ENCODE measurements around the gene PDIA6. TPM values are rescaled to one million over a fixed set of nuclear protein-coding genes. Genes with fewer than 3 reads are reported as not detected.

Gene PDIA6
- total RNA-seq, 4 donors from 2014 or later: 63.7 to 91.1 (median 77.9) TPM

GRCh38 chr2:10826625-10827024, 14.0 kb upstream of the PDIA6 start:
- no peak overlapping the region for H3K4me3 ChIP-seq
- no peak for TF ChIP-seq POLR2A (IDR thresholded peaks at IDR 0.05)
- TF ChIP-seq, protein P1, sequence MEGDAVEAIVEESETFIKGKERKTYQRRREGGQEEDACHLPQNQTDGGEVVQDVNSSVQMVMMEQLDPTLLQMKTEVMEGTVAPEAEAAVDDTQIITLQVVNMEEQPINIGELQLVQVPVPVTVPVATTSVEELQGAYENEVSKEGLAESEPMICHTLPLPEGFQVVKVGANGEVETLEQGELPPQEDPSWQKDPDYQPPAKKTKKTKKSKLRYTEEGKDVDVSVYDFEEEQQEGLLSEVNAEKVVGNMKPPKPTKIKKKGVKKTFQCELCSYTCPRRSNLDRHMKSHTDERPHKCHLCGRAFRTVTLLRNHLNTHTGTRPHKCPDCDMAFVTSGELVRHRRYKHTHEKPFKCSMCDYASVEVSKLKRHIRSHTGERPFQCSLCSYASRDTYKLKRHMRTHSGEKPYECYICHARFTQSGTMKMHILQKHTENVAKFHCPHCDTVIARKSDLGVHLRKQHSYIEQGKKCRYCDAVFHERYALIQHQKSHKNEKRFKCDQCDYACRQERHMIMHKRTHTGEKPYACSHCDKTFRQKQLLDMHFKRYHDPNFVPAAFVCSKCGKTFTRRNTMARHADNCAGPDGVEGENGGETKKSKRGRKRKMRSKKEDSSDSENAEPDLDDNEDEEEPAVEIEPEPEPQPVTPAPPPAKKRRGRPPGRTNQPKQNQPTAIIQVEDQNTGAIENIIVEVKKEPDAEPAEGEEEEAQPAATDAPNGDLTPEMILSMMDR (IDR thresholded peaks at IDR 0.05): no peak
- no peak overlapping the region for H3K27ac ChIP-seq
- no peak for DNase-seq
- H3K9me3 ChIP-seq: no peaks in the 10 kb centered on the region
- no peaks in the 10 kb centered on the region for H3K27me3 ChIP-seq
- no peaks in the 10 kb centered on the region for H3K36me3 ChIP-seq
- peaks cover 0 to 10% (median 0%) of the 10 kb centered on the region in 4 donors for H3K4me1 ChIP-seq

DNA sequence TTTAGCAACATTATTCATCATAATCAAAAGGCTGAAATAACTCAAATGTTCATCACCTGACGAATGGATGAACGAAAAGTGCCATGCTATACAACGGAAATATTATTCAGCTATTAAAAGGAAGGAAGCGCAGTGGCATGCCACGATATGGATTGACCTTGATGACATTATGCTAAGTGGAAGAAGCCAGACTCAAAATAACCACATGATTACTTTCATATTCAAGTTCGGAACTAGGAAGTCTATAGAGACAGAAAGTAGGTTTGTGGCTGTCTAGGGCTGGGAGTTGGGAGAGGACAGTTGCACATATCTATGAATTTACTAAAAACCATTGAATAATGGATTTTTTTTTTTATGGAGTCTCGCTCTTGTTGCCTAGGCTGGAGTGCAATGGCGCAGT, 13.4 kb upstream of the PDIA6 start:
- no peaks in the 10 kb centered on the region for H3K9me3 ChIP-seq
- TF ChIP-seq POLR2A (IDR thresholded peaks at IDR 0.05): no peak
- TF ChIP-seq, protein P1 (IDR thresholded peaks at IDR 0.05): no peak
- no peak overlapping the region for H3K4me3 ChIP-seq
- H3K4me1 ChIP-seq: peaks cover 0 to 10% (median 0%) of the 10 kb centered on the region in 4 donors
- H3K27me3 ChIP-seq: no peaks in the 10 kb centered on the region
- no peak overlapping the region for H3K27ac ChIP-seq
- no peak for DNase-seq
- H3K36me3 ChIP-seq: no peaks in the 10 kb centered on the region

DNA sequence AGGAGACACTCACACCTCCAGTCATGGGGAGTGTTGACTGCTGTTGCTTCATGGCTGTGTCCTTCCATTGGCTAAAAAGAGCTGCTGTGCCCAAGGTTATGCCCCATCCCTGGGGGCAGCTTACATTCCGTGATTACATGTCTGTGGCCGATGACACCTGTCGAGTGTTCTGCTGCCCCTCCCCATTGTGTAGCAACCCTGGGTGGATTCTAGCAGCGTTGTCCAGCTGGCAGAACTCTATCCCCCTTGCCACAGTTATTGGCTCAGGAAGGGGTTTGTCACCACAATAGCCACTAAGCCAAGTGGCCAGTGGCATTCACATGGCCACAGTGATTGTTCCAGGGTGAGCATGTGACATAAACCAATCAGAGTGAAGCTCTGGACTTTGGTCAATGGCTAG, 11.6 kb upstream of the PDIA6 start:
- H3K27ac ChIP-seq: no peak overlapping the region
- no peak for DNase-seq

DNA sequence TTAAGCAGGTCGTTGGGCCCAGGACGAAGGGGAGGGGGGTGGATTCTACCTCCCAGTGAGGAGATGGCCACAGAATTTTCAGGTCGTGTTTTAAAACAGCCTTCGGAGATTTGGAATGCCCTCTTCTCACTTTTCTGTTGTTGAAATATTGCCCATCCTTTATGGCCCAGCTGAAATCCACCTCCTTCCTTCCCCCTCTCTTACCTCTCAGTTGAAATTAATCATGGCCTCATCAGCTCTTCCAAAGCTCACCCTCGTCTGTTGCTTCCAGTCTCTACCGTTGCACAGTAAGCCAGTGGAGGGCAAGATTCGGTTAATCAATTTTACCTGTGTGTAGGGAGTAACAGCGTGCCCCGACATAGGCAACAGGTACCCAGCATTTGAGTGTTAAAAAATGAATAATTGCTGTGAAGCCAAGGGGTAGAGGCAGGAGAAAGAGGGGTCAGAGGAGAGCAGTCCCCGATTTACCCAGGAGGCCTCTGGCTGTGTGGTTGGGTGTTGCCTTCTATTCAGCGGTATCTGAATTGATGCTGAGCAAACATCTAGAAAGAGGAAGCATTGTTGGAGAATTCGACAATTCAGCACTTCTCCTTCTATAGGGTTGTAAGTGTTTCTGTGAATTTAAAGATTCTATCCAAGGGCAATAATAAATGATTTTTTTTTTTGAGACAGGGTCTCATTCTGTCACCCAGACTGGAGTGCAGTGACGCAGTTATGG, 8.6 kb upstream of the PDIA6 start:
- DNase-seq: peak in 1 of 3 donors; percentile 14
- H3K27me3 ChIP-seq: no peaks in the 10 kb centered on the region
- H3K4me3 ChIP-seq: no peak overlapping the region
- no peaks in the 10 kb centered on the region for H3K9me3 ChIP-seq
- TF ChIP-seq POLR2A (IDR thresholded peaks at IDR 0.05): no peak
- TF ChIP-seq, protein P1 (IDR thresholded peaks at IDR 0.05): no peak
- H3K36me3 ChIP-seq: no peaks in the 10 kb centered on the region
- no peaks in the 10 kb centered on the region for H3K4me1 ChIP-seq
- no peak overlapping the region for H3K27ac ChIP-seq

More for the DNA sequence above, 11.6 kb upstream of the PDIA6 start:
- no peak for TF ChIP-seq POLR2A (IDR thresholded peaks at IDR 0.05)
- TF ChIP-seq, protein P1 (IDR thresholded peaks at IDR 0.05): no peak
- no peaks in the 10 kb centered on the region for H3K4me1 ChIP-seq
- H3K27me3 ChIP-seq: no peaks in the 10 kb centered on the region
- H3K9me3 ChIP-seq: no peaks in the 10 kb centered on the region
- H3K36me3 ChIP-seq: no peaks in the 10 kb centered on the region
- H3K4me3 ChIP-seq: no peak overlapping the region

DNA sequence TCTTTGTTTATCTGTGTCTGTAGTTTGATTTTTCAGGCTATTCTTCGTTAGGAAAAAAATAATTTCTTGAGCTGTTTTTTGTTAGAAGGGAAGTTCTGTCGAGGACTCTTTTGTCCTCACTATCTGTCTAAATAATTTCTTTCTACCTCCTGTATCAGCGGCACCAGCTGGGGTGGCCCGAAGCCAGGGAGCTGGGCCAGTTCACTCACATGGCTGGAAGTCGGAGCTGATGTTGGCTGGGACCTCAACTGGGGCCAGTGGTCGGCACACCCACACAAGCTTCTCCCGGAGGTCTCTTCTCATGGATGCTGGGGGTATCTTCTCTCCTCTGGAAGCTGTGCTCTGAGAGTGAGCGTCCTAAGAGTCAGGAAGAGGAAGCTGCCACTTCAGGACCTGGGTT, 8.0 kb upstream of the PDIA6 start:
- Histone ChIP-seq H3K4me3 (no peak overlapping the region), H3K36me3 (no peaks in the 10 kb centered on the region), H3K4me1 (no peaks in the 10 kb centered on the region), H3K9me3 (no peaks in the 10 kb centered on the region), H3K27ac (no peak overlapping the region), H3K27me3 (no peaks in the 10 kb centered on the region)
- peak in 1 of 3 donors; percentile 43 for DNase-seq
- no peak for TF ChIP-seq POLR2A (IDR thresholded peaks at IDR 0.05)
- TF ChIP-seq, protein P1 (IDR thresholded peaks at IDR 0.05): no peak

Measured in Peyer's patch (tissue), 4 donors.